Stimulated activated CD8-positive, alpha-beta memory T cell treated with anti-CD3 and anti-CD28 coated beads, Interleukin-15, amount 100 ng/mL, for 1 hour (primary cell): ENCODE measurements around the gene SLC37A1.

Experiments used
- DNase-seq: peaks from one replicate; pipeline ENCODE4 v3.0.0-alpha.2; 2020; ENCODE audit warnings: low read depth

Gene SLC37A1

GRCh38 chr21:42527489-42528158, 14.0 kb downstream of the SLC37A1 start:
- DNase-seq = no peak

DNA sequence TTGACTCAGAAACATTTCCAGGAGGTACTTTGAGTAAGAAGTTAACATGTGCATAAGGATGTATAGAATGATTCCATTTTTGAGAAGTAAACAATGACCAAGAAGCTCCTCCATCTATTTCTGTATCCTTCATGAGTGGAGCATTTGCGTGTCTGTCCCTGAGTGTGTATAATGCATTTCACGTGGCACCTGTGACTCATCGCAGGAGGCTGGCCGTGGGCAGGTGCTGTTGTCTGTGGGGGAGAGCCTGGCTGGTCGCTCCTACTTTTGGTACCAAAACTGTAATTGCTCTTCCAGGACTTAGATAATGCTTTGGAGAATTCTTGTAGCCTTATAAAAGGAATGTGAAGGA, 16.5 kb downstream of the SLC37A1 start:
- DNase-seq = no peak

DNA sequence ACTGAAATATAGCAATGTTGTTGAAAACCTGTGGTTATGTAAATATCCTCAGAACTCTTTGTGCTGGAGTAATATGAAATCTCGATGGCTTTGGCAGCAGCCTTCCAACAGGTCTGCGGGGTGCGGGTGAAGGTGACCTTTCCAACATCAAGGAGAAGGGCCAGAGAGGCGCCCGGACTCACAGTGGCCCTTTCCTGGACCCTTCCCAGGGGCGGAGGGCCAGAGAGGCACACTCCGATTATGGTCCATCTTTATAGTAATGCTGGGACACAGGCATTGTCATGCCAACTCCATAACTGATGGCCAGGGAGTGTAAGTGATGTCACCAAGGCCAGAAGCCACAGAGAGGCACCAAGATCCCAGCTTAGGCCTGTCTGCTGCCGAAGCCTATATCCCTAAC, 18.1 kb downstream of the SLC37A1 start:
- DNase-seq = no peak

DNA sequence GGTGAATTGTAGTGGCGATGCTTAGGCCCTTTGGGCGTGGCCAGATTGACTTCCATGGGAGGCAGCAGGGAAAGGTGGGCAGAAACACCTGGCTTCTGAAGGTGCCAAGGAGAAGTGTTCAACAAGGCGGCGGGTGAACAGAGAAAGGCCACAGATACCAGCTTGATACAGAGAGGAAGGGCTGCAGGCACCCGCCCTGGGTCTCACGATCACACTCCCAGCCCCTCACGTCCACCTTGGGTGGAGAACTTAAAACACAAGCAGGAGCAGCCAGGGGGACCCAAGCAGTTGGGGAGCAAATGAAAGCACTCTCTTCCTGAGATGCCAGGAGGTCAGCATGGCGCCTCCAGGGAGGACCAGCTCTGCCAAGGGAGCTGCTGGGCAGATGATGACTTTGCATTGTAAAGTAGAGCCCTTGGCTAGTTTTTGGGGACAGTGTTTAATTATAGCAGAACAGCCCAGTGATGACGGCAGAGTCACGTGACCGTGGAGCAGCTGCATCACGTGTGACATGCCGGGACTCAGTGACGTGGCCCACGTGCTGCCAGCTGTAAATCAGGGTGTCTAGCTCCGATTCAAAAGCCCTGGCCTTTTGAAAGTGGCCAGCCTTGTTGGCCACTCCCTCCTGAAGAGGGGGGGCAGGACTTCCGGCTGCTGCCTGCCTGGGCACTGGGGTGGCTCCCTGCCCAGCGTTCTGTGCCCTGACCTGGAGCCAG, 19.0 kb downstream of the SLC37A1 start:
- DNase-seq = no peak

GRCh38 chr21:42533306-42533962, 19.8 kb downstream of the SLC37A1 start:
- no peak for DNase-seq

- no peak for DNase-seq
Measured at GRCh38 chr21:42533963-42534355, 20.3 kb downstream of the SLC37A1 start.

DNA sequence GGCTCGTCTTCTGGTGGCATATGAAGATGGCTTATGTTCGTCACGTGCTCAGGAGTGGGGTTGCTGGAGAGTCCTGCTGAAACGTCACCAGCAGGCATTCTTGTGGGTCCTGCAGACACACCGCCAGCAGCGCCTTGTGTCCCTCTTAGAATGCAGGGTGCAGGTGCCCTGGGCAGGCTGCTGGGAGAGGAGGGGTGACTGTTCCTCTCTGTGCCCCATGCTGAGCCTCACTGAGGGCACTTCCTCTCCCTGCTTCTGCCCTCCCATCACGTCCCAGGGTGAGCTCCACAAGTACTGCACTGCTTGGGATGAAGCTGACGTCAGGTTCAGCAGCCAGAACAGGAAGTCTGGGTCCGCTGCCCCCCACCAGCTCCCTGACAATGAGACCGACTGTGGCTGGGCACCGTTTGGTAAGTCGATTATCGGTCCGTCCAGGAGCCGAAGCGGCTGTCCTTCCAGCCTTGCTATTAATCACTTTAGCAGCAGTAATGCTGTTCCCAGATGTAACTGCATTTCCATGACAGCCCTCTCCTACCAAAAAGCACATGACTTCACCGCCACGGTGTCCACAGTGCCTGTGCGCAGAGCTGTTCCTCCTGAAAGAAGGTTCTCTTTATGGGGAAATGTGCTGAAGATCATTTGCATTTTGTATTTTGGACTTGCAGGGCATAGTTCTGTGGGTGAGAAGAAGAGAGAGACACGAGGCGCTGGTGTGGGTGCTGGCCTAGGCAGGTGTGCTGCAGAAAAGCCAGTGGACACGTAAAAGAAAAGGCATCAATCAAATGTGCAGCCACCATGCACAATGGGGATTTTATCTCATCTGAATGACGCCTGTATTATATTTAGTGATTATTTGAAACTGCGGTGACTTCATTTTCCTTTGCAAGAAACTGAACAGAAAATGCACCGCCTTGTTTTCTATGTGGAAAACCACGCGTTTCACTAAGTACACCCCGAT, 21.0 kb downstream of the SLC37A1 start:
- DNase-seq = no peak

- DNase-seq = no peak
Measured at GRCh38 chr21:42535602-42536171, 22.0 kb downstream of the SLC37A1 start.

DNA sequence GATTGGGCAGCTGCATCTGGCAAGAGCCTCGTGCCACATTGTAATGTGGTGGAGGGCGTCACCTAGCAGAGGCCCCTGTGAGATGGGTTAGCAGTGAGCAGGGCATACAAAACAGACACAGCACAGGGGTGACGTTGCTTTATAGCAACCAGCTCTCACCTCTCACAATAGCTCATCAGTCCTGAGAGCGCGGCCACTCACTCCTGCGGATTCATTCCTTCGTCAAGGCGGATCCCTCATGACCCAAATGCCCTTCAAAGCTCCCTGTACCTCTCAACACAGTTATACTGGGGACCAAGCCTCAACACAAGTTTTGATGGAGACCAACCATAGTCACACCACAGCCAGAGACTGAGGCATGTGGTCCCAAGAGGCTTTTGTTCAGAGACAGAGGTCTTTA, 22.9 kb downstream of the SLC37A1 start:
- no peak for DNase-seq

- no peak for DNase-seq
Measured at GRCh38 chr21:42537106-42537742, 23.6 kb downstream of the SLC37A1 start.

DNA sequence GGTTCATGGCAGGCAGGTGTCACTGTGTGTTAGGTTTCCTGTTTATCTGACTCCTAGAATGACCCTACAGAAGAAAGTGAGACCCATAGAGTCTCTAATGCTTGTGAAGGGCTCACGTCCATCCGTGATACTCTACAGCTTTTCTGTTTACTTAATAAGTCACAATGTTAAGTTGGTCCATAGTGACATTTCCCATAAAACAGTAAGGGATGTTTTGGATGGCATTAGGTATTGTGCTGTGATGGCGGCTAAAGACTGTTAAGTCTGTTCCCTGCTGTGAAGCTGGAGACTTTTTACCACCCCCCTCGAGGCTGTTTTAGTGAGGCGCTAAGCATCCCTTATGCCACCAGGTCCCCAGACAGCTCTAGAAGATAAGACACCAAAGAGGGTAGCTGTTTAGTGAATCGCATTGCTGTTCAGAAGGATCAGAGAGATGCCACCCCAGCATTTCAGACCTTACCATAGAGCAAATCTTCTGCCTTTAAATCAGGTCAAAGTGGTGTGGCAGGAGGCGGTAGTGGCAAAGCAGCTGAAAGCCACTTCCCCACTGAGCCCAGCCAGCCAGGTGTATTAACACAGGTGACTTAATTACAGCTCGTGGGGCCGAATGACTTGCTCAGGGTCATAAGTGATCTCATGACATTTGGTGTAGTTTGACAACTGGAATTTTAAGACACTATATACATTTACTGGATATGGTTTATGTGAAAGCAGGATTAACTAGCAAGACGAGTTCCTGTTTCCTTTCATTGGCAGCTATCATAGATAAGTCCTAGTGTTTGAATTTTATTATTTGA, 25.0 kb downstream of the SLC37A1 start:
- DNase-seq = no peak

GRCh38 chr21:42539342-42539741, 25.7 kb downstream of the SLC37A1 start:
- DNase-seq = no peak

DNA sequence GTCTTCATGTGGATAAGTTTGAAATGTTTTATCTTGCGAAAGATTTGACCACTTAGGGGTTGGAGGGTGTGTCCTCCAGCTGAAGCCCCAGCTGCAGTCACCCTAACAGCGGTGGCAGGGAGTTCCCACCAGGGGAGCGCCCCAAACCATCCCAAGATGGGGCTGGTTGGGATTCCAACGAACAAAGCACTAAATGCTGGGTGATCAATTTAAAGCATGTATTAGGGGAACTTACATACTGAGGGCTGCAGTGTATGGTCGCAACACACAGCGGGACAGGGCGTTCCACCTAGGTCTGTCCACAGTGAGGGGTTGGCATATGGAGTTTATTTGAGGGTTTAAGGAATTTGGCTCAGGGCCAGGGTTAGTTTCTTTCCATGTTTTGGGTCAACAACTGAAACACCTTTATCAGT, 26.3 kb downstream of the SLC37A1 start:
- DNase-seq = no peak

DNA sequence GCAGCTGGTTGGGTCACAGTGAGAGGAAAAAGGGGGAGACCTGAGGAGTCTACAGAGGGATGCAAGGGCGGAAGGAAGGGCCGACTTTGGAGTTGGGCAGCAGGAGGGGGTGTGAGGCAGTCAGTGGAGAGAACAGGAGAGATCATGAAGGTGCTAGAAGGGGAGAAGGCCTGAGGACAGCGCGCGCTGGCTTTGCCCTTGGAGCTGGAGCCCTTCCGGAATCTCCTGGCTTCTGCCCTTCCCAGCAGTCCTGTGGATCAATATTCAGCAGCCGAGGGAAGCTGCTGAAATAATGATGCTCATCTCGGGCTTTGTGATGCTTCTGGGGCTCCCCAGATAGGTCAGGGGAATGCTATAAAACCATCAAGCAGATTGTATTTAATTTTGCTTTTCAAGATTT, 26.7 kb downstream of the SLC37A1 start:
- DNase-seq = no peak

DNA sequence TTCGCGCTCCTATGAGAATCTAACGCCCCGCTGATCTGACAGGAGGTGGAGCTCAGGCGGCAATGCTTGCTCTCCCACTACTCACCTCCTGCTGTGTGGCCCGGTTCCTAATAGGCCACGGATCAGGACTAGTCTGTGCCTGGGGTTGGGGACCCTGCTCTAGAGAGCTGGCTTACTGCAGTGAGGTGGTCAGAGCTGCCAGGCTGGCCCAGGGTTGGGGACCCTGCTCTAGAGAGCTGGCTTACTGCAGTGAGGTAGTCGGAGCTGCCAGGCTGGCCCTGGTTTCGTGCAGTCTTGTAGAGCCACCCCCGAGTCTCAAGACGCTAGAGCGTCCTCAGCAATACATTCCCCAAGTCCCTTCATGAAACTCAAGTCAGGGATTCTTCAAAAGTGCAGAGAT, 27.5 kb downstream of the SLC37A1 start:
- no peak for DNase-seq

DNA sequence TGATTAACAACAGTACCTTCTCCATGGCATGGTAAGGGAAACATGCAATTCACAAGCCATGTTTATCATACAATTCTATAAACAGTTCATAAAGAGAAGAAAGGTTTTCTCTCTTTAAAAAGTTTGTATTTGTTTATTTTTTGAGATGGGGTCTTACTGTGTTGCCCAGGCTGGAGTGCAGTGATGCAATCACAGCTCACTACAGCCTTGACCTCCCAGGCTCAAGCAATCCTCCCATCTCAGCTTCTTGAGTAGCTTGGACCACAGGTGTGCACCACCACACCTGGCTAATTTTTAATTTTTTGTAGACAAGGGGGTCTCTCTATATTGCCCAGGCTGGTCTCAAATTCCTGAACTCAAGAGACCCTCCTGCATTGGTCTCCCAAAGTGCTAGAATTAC, 28.0 kb downstream of the SLC37A1 start:
- DNase-seq = no peak

- no peak for DNase-seq
Measured at GRCh38 chr21:42542196-42542595, 28.5 kb downstream of the SLC37A1 start.

- DNase-seq = no peak
Measured at GRCh38 chr21:42542596-42542995, 28.9 kb downstream of the SLC37A1 start.

DNA sequence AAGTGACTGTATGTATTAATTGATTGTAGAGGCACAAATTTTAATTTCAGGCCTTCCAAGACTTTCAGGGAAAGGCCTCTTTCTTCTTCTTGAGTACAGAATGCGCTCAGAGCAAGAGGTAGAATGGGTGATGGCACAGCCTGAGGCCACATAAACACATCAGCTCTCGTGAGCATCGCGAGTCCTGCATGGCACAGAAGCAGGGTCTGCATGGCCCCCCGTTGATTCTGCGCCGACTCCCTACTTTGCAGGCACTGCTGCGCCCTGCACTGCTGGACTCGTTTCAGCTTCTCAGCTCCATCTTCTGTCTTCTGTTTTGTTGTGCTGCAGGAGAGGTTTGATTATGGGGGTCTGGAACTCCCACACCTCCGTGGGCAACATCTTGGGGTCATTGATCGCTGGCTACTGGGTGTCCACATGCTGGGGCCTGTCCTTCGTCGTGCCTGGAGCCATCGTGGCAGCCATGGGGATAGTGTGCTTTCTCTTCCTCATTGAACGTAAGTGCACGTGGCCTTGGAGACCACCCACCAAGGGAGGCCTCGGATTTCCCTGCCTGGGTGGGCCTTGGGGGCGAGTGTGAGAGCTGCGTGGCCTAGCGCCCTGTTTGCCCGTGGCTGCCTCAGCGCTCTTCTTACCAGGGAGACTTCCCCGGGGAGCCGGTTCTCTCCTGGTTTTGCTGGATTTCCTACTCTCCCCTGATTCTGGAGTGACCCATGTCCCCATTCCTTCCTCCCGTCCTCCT, 29.6 kb downstream of the SLC37A1 start:
- no peak for DNase-seq

DNA sequence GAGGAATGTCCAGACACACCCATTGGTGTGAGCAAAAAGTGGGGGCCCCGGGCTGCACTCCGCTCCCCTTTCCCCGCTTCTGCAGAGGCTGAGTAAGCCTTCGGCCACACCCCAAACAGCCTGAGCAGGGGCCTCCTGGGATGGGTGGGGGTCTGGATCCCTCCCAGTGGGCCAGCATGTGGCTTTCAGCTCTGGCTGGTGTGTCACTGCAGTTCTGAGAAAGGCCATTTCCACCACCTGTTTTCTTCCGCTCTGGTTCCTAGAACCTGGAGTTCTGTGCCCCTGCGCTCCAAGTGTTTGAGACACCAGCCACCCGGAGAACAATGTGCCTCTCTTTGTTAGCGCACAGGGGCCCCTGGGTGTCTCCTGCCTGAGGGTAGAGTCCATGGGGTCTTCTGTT, 30.9 kb downstream of the SLC37A1 start:
- no peak for DNase-seq
